Measurements from ENCODE around the gene SUFU.

The SUFU gene

GRCh38 chr10:102611514-102612087 lies 107.8 kb downstream of the SUFU start:
- DNase-seq, result no peak
- TF ChIP-seq GATA1 (IDR thresholded peaks at IDR 0.05; ENCODE audit: low read depth, low read length), result no peak
- TF ChIP-seq POLR2A (IDR thresholded peaks at IDR 0.05; ENCODE audit: low read length), result no peak

- no peak for DNase-seq
- TF ChIP-seq GATA1 (IDR thresholded peaks at IDR 0.05; ENCODE audit: low read depth, low read length) (no peak), POLR2A (IDR thresholded peaks at IDR 0.05; ENCODE audit: low read length) (no peak)
Observed at GRCh38 chr10:102612964-102613275, 109.1 kb downstream of the SUFU start.

- no peak for DNase-seq
- TF ChIP-seq POLR2A (IDR thresholded peaks at IDR 0.05; ENCODE audit: low read length), result no peak
- no peak for TF ChIP-seq GATA1 (IDR thresholded peaks at IDR 0.05; ENCODE audit: low read depth, low read length)
Observed at GRCh38 chr10:102613286-102613685, 109.5 kb downstream of the SUFU start.

- DNase-seq, result peak in 1 of 2 experiments; percentile 16
- TF ChIP-seq GATA1 (IDR thresholded peaks at IDR 0.05; ENCODE audit: low read depth, low read length), result no peak
- TF ChIP-seq POLR2A (IDR thresholded peaks at IDR 0.05; ENCODE audit: low read length), result no peak
Observed at GRCh38 chr10:102613785-102614184, 110.0 kb downstream of the SUFU start.

- DNase-seq, result no peak
Observed at GRCh38 chr10:102614888-102615287, 111.1 kb downstream of the SUFU start.

GRCh38 chr10:102615361-102615760 lies 111.6 kb downstream of the SUFU start:
- TF ChIP-seq POLR2A (IDR thresholded peaks at IDR 0.05; ENCODE audit: low read length) (no peak), GATA1 (IDR thresholded peaks at IDR 0.05; ENCODE audit: low read depth, low read length) (no peak)
- peak; percentile 31 to 37 for DNase-seq

More at GRCh38 chr10:102614888-102615287, 111.1 kb downstream of the SUFU start:
- TF ChIP-seq GATA1 (IDR thresholded peaks at IDR 0.05; ENCODE audit: low read depth, low read length), result no peak
- no peak for TF ChIP-seq POLR2A (IDR thresholded peaks at IDR 0.05; ENCODE audit: low read length)

GRCh38 chr10:102616066-102616770 lies 112.4 kb downstream of the SUFU start:
- DNase-seq, result no peak
- TF ChIP-seq GATA1 (IDR thresholded peaks at IDR 0.05; ENCODE audit: low read depth, low read length), result no peak
- no peak for TF ChIP-seq POLR2A (IDR thresholded peaks at IDR 0.05; ENCODE audit: low read length)

GRCh38 chr10:102617041-102617440 lies 113.3 kb downstream of the SUFU start:
- TF ChIP-seq GATA1 (IDR thresholded peaks at IDR 0.05; ENCODE audit: low read depth, low read length) (no peak), POLR2A (IDR thresholded peaks at IDR 0.05; ENCODE audit: low read length) (no peak)
- DNase-seq, result no peak

GRCh38 chr10:102617816-102618215 lies 114.0 kb downstream of the SUFU start:
- no peak for DNase-seq
- TF ChIP-seq POLR2A (IDR thresholded peaks at IDR 0.05; ENCODE audit: low read length), result no peak
- no peak for TF ChIP-seq GATA1 (IDR thresholded peaks at IDR 0.05; ENCODE audit: low read depth, low read length)

- no peak for DNase-seq
- TF ChIP-seq GATA1 (IDR thresholded peaks at IDR 0.05; ENCODE audit: low read depth, low read length), result no peak
- no peak for TF ChIP-seq POLR2A (IDR thresholded peaks at IDR 0.05; ENCODE audit: low read length)
Observed at GRCh38 chr10:102619281-102619981, 115.7 kb downstream of the SUFU start.

- TF ChIP-seq POLR2A (IDR thresholded peaks at IDR 0.05; ENCODE audit: low read length) (no peak), GATA1 (IDR thresholded peaks at IDR 0.05; ENCODE audit: low read depth, low read length) (no peak)
- no peak for DNase-seq
Observed at GRCh38 chr10:102620138-102620590, 116.4 kb downstream of the SUFU start.

- DNase-seq, result no peak
Observed at GRCh38 chr10:102620591-102621442, 117.0 kb downstream of the SUFU start.

GRCh38 chr10:102621443-102622325 lies 117.9 kb downstream of the SUFU start:
- TF ChIP-seq POLR2A (IDR thresholded peaks at IDR 0.05; ENCODE audit: low read length) (no peak), GATA1 (IDR thresholded peaks at IDR 0.05; ENCODE audit: low read depth, low read length) (no peak)
- DNase-seq, result no peak

More at GRCh38 chr10:102620591-102621442, 117.0 kb downstream of the SUFU start:
- TF ChIP-seq POLR2A (IDR thresholded peaks at IDR 0.05; ENCODE audit: low read length), result no peak
- TF ChIP-seq GATA1 (IDR thresholded peaks at IDR 0.05; ENCODE audit: low read depth, low read length), result no peak

Measured in erythroblast (primary cell).